HG03139 (cell line): ENCODE measurements around the gene NEU4.
"Not testable (repeated sequence)": the region's sequence is repeated elsewhere in the genome, so short reads cannot be mapped to it uniquely, and the experiment has no call there.

Experiments used
- ATAC-seq: cut with Tn5 transposase; IDR thresholded peaks from one replicate; pipeline ENCODE4 v1.9.1; 2021; ENCODE audit not compliant: unreplicated experiment

Gene NEU4

GRCh38 chr2:241812730-241813643 is 4.0 kb downstream of the NEU4 start:
- no peak for ATAC-seq

GRCh38 chr2:241813644-241814392 is 4.8 kb downstream of the NEU4 start:
- ATAC-seq = no peak

GRCh38 chr2:241814393-241814642 is 5.3 kb downstream of the NEU4 start:
- ATAC-seq = no peak

- no peak for ATAC-seq
These were observed 5.9 kb downstream of the NEU4 start for GRCh38 chr2:241814643-241815476.

- ATAC-seq = no peak
These were observed 6.8 kb downstream of the NEU4 start for GRCh38 chr2:241815477-241816430.

GRCh38 chr2:241816431-241817121 is 7.6 kb downstream of the NEU4 start:
- no peak for ATAC-seq

GRCh38 chr2:241817126-241817820 is 8.3 kb downstream of the NEU4 start:
- ATAC-seq = no peak

- not testable (repeated sequence) for ATAC-seq
These were observed 8.8 kb downstream of the NEU4 start for GRCh38 chr2:241817821-241818215.

GRCh38 chr2:241818229-241818942 is 9.4 kb downstream of the NEU4 start:
- no peak for ATAC-seq

GRCh38 chr2:241818943-241819270 is 9.9 kb downstream of the NEU4 start:
- ATAC-seq = no peak

- ATAC-seq = not testable (repeated sequence)
These were observed 11.1 kb downstream of the NEU4 start for GRCh38 chr2:241819947-241820624.

- ATAC-seq = no peak
These were observed 11.8 kb downstream of the NEU4 start for GRCh38 chr2:241820625-241821384.

GRCh38 chr2:241821460-241822263 is 12.7 kb downstream of the NEU4 start:
- ATAC-seq = no peak

- no peak for ATAC-seq
These were observed 13.3 kb downstream of the NEU4 start for GRCh38 chr2:241822264-241822623.

GRCh38 chr2:241823531-241824437 is 14.8 kb downstream of the NEU4 start:
- ATAC-seq = not testable (repeated sequence)

GRCh38 chr2:241827394-241827793 is 18.4 kb downstream of the NEU4 start:
- no peak for ATAC-seq
